ENCODE results near the gene CELF4.

Gene CELF4

GRCh38 chr18:37521510-37522465, 43.8 kb downstream of the CELF4 start:
- DNase-seq = no peak

GRCh38 chr18:37520508-37520907, 45.1 kb downstream of the CELF4 start:
- no peak for DNase-seq

GRCh38 chr18:37519510-37520135, 46.0 kb downstream of the CELF4 start:
- no peak for DNase-seq

GRCh38 chr18:37516361-37516853, 49.2 kb downstream of the CELF4 start:
- no peak for DNase-seq

- no peak for DNase-seq
Measured at GRCh38 chr18:37514953-37515352, 50.6 kb downstream of the CELF4 start.

GRCh38 chr18:37512400-37512799, 53.2 kb downstream of the CELF4 start:
- DNase-seq = no peak

- no peak for DNase-seq
Measured at GRCh38 chr18:37511721-37512298, 53.8 kb downstream of the CELF4 start.

GRCh38 chr18:37509600-37509999, 56.0 kb downstream of the CELF4 start:
- no peak for DNase-seq

GRCh38 chr18:37508207-37508606, 57.4 kb downstream of the CELF4 start:
- DNase-seq = no peak

GRCh38 chr18:37507239-37507638, 58.4 kb downstream of the CELF4 start:
- no peak for DNase-seq

- no peak for DNase-seq
Measured at GRCh38 chr18:37506001-37506400, 59.6 kb downstream of the CELF4 start.

GRCh38 chr18:37505321-37505720, 60.3 kb downstream of the CELF4 start:
- no peak for DNase-seq

GRCh38 chr18:37502601-37503000, 63.0 kb downstream of the CELF4 start:
- no peak for DNase-seq

- no peak for DNase-seq
Measured at GRCh38 chr18:37502036-37502435, 63.6 kb downstream of the CELF4 start.

GRCh38 chr18:37501136-37501535, 64.5 kb downstream of the CELF4 start:
- no peak for DNase-seq

- DNase-seq = no peak
Measured at GRCh38 chr18:37499913-37500312, 65.7 kb downstream of the CELF4 start.

- no peak for DNase-seq
Measured at GRCh38 chr18:37499044-37499443, 66.6 kb downstream of the CELF4 start.

- DNase-seq = no peak
Measured at GRCh38 chr18:37497853-37498518, 67.6 kb downstream of the CELF4 start.

- DNase-seq = no peak
Measured at GRCh38 chr18:37496568-37496967, 69.0 kb downstream of the CELF4 start.

GRCh38 chr18:37495354-37495753, 70.2 kb downstream of the CELF4 start:
- no peak for DNase-seq

- DNase-seq = no peak
Measured at GRCh38 chr18:37494406-37494805, 71.2 kb downstream of the CELF4 start.

GRCh38 chr18:37493352-37493935, 72.2 kb downstream of the CELF4 start:
- DNase-seq = no peak

GRCh38 chr18:37492952-37493351, 72.6 kb downstream of the CELF4 start:
- no peak for DNase-seq
